SJSA1 (cell line): ENCODE measurements around the gene PLD4. TPM values are rescaled to one million over a fixed set of nuclear protein-coding genes. Genes with fewer than 3 reads are reported as not detected.

Source experiments
- DNase-seq, 2 experiments: peaks; one replicate each; pipeline ENCODE4 v3.0.0-alpha.2; 2015 to 2020; ENCODE audit warnings: low spot score in 2 of 2, low read depth in 1 of 2
- H3K27ac ChIP-seq: fragments of 250-450 bp; sonication (Bioruptor Pico); 2 replicates; pipeline ENCODE4 v1.5.1; 2020; ENCODE audit warnings: mild to moderate bottlenecking, moderate library complexity
- H3K27me3 ChIP-seq: fragments of 250-450 bp; sonication (Bioruptor Pico); replicated peaks from 2 replicates; pipeline ENCODE4 v1.5.1; 2020; ENCODE audit warnings: mild to moderate bottlenecking, moderate library complexity
- H3K36me3 ChIP-seq: fragments of 250-450 bp; sonication (Bioruptor Pico); 2 replicates; pipeline ENCODE4 v1.5.1; 2020; ENCODE audit warnings: mild to moderate bottlenecking
- H3K4me1 ChIP-seq: fragments of 250-450 bp; sonication (Bioruptor Pico); replicated peaks from 2 replicates; pipeline ENCODE4 v1.6.1; 2021; ENCODE audit warnings: mild to moderate bottlenecking
- H3K4me3 ChIP-seq: fragments of 250-450 bp; sonication (Bioruptor Pico); 2 replicates; pipeline ENCODE4 v1.5.1; 2020; ENCODE audit warnings: mild to moderate bottlenecking
- H3K9me3 ChIP-seq: fragments of 250-450 bp; sonication (Bioruptor Pico); replicated peaks from 2 replicates; pipeline ENCODE4 v1.5.1; 2020; ENCODE audit warnings: mild to moderate bottlenecking
- total RNA-seq: library from RNA; depleted of rRNA; stranded (reverse); fragments of >200 nt; shearing (Covaris generic); gene quantifications from 2 replicates; pipeline ENCODE4 v1.2.3, GENCODE V29; 2014

PLD4 gene
- total RNA-seq, 1 experiment from 2014 or later = not detected

GRCh38 chr14:104891121-104891551, 33.5 kb upstream of the PLD4 start:
- Histone ChIP-seq H3K27me3 (no peaks in the 10 kb centered on the region), H3K9me3 (no peaks in the 10 kb centered on the region), H3K4me3 (no peak overlapping the region), H3K36me3 (peaks cover 6% of the 10 kb centered on the region; the same call in 1 of the 2 replicates), H3K4me1 (no peaks in the 10 kb centered on the region), H3K27ac (no peak overlapping the region)
- DNase-seq = no peak

- H3K4me3 ChIP-seq = no peak overlapping the region
- no peaks in the 10 kb centered on the region for H3K9me3 ChIP-seq
- 0 out of 2 replicates have a peak, but pooled peaks cover 3% of the 10 kb centered on the region for H3K36me3 ChIP-seq
- no peaks in the 10 kb centered on the region for H3K27me3 ChIP-seq
- no peaks in the 10 kb centered on the region for H3K4me1 ChIP-seq
- DNase-seq = no peak
- H3K27ac ChIP-seq = no peak overlapping the region
Measured at GRCh38 chr14:104891664-104892530, 32.8 kb upstream of the PLD4 start.

GRCh38 chr14:104892531-104893434, 31.9 kb upstream of the PLD4 start:
- Histone ChIP-seq H3K36me3 (no peaks in the 10 kb centered on the region), H3K4me3 (no peak overlapping the region), H3K27me3 (no peaks in the 10 kb centered on the region), H3K4me1 (no peaks in the 10 kb centered on the region), H3K9me3 (no peaks in the 10 kb centered on the region), H3K27ac (no peak overlapping the region)
- DNase-seq = no peak

- DNase-seq = no peak
- Histone ChIP-seq H3K27ac (no peak overlapping the region), H3K27me3 (no peaks in the 10 kb centered on the region), H3K36me3 (no peaks in the 10 kb centered on the region), H3K4me3 (no peak overlapping the region), H3K9me3 (no peaks in the 10 kb centered on the region), H3K4me1 (no peaks in the 10 kb centered on the region)
Measured at GRCh38 chr14:104893435-104894207, 31.1 kb upstream of the PLD4 start.

GRCh38 chr14:104894331-104895206, 30.1 kb upstream of the PLD4 start:
- no peak overlapping the region for H3K27ac ChIP-seq
- H3K36me3 ChIP-seq = no peaks in the 10 kb centered on the region
- no peak for DNase-seq
- no peak overlapping the region for H3K4me3 ChIP-seq
- H3K27me3 ChIP-seq = no peaks in the 10 kb centered on the region
- no peaks in the 10 kb centered on the region for H3K9me3 ChIP-seq
- no peaks in the 10 kb centered on the region for H3K4me1 ChIP-seq

- Histone ChIP-seq H3K27me3 (no peaks in the 10 kb centered on the region), H3K4me3 (no peak overlapping the region)
- no peak for DNase-seq
Measured at GRCh38 chr14:104895207-104895785, 29.4 kb upstream of the PLD4 start.

GRCh38 chr14:104895786-104896661, 28.7 kb upstream of the PLD4 start:
- H3K27ac ChIP-seq = no peak overlapping the region
- no peak overlapping the region for H3K4me3 ChIP-seq
- no peaks in the 10 kb centered on the region for H3K9me3 ChIP-seq
- no peaks in the 10 kb centered on the region for H3K27me3 ChIP-seq
- DNase-seq = no peak
- no peaks in the 10 kb centered on the region for H3K36me3 ChIP-seq
- no peaks in the 10 kb centered on the region for H3K4me1 ChIP-seq

More at GRCh38 chr14:104895207-104895785, 29.4 kb upstream of the PLD4 start:
- Histone ChIP-seq H3K9me3 (no peaks in the 10 kb centered on the region), H3K36me3 (no peaks in the 10 kb centered on the region), H3K4me1 (no peaks in the 10 kb centered on the region), H3K27ac (no peak overlapping the region)

GRCh38 chr14:104897330-104898194, 27.1 kb upstream of the PLD4 start:
- Histone ChIP-seq H3K4me1 (no peaks in the 10 kb centered on the region), H3K36me3 (no peaks in the 10 kb centered on the region), H3K27ac (no peak overlapping the region), H3K4me3 (no peak overlapping the region), H3K9me3 (no peaks in the 10 kb centered on the region), H3K27me3 (no peaks in the 10 kb centered on the region)
- DNase-seq = no peak

- H3K9me3 ChIP-seq = no peaks in the 10 kb centered on the region
- no peaks in the 10 kb centered on the region for H3K36me3 ChIP-seq
- H3K4me1 ChIP-seq = no peaks in the 10 kb centered on the region
- DNase-seq = no peak
- H3K27me3 ChIP-seq = no peaks in the 10 kb centered on the region
- H3K4me3 ChIP-seq = no peak overlapping the region
- no peak overlapping the region for H3K27ac ChIP-seq
Measured at GRCh38 chr14:104898195-104898558, 26.5 kb upstream of the PLD4 start.

GRCh38 chr14:104898870-104899510, 25.7 kb upstream of the PLD4 start:
- Histone ChIP-seq H3K9me3 (peaks cover 4% of the 10 kb centered on the region; the same call in 1 of the 2 replicates), H3K27me3 (no peaks in the 10 kb centered on the region), H3K4me3 (no peak overlapping the region), H3K36me3 (no peaks in the 10 kb centered on the region), H3K27ac (no peak overlapping the region), H3K4me1 (no peaks in the 10 kb centered on the region)
- DNase-seq = no peak

GRCh38 chr14:104899781-104900180, 24.9 kb upstream of the PLD4 start:
- Histone ChIP-seq H3K9me3 (peaks cover 4% of the 10 kb centered on the region; the same call in 1 of the 2 replicates), H3K4me3 (no peak overlapping the region), H3K4me1 (no peaks in the 10 kb centered on the region), H3K27ac (no peak overlapping the region), H3K36me3 (no peaks in the 10 kb centered on the region), H3K27me3 (no peaks in the 10 kb centered on the region)
- DNase-seq = no peak
